Measurements from ENCODE around the gene HAX1. TPM values are rescaled to one million over a fixed set of nuclear protein-coding genes. Genes with fewer than 3 reads are reported as not detected.

The HAX1 gene
- total RNA-seq, 1 experiment from 2014 or later = 281 TPM

Other genes with a start within 250 kb of the HAX1 start
- gene NUP210L, start 117.6 kb upstream of the HAX1 start, total RNA-seq (2014; rRNA removed) = 0.04 TPM in 1 of 2 replicates, not detected in the other
- 428 and 524 TPM in 2 replicates for gene TPM3, start 80.5 kb upstream of the HAX1 start, total RNA-seq (2014; rRNA removed)
- not detected in 2 replicates for gene CFAP141, start 66.3 kb upstream of the HAX1 start, total RNA-seq (2014; rRNA removed)
- gene UBAP2L, start 51.7 kb upstream of the HAX1 start, total RNA-seq (2014; rRNA removed) = 128 and 193 TPM in 2 replicates
- gene AQP10, start 48.5 kb downstream of the HAX1 start, total RNA-seq (2014; rRNA removed) = not detected in 2 replicates
- 25.7 and 36.3 TPM in 2 replicates for gene ATP8B2, start 52.9 kb downstream of the HAX1 start, total RNA-seq (2014; rRNA removed)
- 16.1 and 43.3 TPM in 2 replicates for gene IL6R, start 132.7 kb downstream of the HAX1 start, total RNA-seq (2014; rRNA removed)
- not detected in 2 replicates for gene TDRD10, start 229.6 kb downstream of the HAX1 start, total RNA-seq (2014; rRNA removed)
- not detected in 2 replicates for gene SHE, start 229.8 kb downstream of the HAX1 start, total RNA-seq (2014; rRNA removed)

Data from PC-3 (cell line).